Measurements from ENCODE around the gene M1AP. TPM values are rescaled to one million over a fixed set of nuclear protein-coding genes. Genes with fewer than 3 reads are reported as not detected.
"Not testable (repeated sequence)": the region's sequence is repeated elsewhere in the genome, so short reads cannot be mapped to it uniquely, and the experiment has no call there.

M1AP gene
- polyA plus RNA-seq, 3 donors = 0.61 to 1.1 (median 0.75) TPM

DNA sequence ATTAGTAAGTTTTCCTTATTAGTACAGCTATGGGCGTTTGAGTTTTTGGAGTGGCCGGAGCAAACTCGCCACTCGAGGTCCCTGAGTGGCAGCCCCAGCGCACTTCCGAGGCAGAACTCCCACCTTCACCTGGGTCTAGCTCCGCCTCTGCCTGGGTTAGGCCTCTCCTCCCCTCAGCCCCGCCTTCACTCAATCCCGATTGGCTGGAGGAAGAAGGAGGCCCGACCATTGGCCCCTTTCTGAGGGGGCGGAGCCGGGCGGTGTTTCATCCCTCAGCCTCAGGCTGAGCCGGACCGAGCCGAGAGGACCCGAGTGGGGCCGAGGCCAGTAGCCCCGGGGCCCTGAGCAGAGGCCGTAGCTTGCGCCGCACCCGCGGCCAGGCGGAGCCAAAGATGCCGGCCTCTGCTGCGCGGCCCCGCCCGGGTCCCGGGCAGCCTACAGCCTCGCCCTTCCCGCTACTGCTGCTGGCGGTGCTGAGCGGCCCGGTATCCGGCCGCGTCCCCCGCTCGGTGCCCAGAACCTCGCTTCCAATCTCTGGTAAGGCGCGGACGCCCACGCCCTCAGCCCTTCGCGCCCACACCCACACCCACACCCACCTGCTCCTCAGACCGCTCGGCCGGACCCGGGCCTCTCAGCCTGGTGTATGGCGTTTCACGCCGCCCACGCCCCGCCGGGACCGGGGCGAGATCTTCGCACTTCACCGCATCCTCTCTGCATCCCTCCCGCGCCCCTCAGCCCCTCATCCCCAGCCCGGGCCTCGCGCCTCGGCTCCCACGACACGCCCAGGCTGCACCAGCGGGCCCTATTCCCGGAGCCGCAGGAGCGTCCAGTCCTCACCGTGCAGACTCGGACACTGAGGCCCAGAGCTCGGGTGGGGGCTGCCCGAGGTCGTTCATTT lies 6.1 kb upstream of the M1AP start, which contains the start of gene SEMA4F:
Gene SEMA4F, plus strand, starts transcription at position 263 of the 898 bp plus-strand sequence. Its CDS starts 130 bp downstream, at position 393.
- peak; percentile 97 for DNase-seq

DNA sequence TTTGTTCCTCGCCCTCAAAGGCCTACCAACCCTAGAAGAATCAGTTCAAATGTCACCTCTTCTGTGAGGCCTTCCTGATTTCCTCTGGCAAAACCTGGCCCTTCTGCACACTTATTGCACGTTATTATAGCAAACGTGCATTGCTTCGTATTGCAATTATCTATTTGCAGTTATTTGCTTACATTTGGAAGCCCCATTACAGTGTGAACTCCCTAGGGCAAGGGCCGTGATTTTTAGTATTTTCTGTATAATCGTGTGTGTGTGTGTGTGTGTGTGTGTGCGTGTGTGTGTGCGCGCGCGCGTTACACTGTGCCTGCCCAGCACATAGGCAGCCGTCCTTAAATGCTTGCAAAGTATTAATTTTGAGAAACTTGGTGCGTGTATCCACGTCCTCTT lies 5.5 kb upstream of the M1AP start:
- DNase-seq = no peak

DNA sequence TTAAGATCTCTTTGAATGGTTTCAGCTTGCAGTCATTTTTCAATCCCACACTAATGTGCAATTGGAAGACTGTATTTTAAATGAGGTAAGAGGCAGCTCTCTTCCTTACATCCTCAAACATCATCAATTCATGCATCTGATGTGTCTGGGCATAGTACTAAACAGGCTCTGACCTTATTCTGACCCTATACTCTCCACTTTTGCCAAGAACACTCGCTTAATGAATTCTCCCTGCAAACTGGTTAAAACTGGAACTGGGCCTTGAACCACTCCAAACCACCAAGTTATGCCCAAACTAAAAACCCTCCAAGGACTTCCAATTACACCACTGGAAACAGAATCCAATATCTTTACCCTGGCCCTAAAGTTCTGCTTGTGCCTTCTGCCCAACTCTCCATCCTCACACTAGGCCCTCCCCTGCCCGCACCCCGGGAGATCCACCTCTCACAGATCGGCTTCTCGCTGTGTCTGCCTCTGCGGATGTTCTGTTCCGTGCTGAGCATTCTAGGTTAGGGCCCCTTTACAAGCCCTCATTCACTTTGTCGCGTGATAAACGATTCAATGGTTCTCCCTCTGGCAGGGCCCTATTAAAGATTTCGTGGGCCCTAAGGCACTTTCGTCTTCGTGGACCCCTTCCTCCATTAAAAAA lies 1.2 kb downstream of the M1AP start:
- DNase-seq = no peak

DNA sequence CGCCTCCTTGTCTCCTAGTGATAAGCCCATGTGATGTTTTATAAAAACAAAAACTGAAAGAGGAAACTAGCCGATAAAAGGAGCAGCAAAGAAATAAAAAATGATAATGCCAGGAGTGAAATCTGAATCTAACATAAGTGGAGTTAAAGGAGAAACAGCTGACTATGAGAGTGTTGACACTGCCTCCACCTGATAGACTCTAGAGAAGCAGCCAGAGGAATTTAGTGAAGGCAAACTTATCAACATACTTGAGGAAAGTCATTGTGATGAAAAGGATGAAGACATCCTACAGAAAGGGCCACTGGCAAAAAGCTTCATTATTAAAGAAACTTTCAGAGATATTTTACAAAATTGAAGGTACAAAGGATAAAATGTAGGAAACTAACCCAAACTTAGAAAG lies 1.9 kb downstream of the M1AP start:
- no peak for DNase-seq

DNA sequence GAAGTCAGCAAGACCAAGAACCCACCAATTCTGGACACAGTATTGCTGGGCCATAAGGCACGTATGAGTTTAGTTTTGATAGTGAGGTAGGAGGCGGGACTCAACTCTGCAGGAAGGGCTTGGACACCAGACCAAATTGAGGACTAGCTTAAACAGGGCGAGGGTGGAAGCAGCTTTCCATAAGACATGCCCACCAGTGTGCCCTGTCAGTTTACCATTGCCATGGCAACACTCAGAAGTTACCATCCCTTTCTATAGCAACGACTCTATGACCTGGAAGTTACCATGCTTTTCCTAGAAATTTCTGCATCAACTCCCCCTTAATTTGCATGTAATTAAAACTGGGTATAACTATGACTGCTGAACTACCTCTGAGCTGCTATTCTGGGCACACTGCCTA lies 2.8 kb downstream of the M1AP start:
- DNase-seq = no peak

DNA sequence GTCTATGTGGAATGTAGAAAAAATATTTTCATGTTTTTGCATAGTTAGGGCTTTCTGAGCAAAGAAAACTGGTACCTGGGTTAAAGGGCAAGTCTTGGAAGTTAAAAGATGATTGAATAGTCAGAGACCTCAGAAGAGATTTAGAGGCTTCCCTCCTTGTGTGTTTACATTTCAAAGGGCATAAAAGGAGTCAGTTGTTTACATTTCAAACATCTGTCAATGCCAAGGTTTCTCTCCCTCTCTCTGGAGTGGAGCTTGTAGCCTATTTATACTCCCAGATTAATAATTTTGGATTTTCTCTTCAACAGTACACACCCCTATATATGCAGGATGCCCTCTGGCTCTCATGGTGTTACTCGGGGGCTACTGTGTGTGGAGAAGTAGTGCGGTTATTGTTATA lies 8.6 kb downstream of the M1AP start:
- DNase-seq = no peak

DNA sequence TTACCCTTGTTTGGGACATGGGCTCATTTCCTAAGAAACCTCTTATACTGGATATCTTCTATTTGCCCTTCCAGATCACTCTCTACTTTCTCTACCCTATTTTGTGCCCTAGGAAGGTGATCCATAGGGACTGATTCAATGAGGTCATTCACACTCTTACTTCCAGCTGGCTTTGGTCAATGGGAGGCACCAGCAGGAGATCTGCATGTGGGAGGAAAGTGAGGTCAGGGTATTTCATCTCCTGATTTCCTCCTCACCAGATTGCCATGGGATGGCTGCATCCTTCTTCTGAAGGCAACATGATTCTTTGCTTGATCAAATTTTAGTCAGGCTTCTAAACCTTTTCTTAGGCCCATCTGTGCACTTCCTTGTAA lies 15.2 kb downstream of the M1AP start:
- no peak for DNase-seq

DNA sequence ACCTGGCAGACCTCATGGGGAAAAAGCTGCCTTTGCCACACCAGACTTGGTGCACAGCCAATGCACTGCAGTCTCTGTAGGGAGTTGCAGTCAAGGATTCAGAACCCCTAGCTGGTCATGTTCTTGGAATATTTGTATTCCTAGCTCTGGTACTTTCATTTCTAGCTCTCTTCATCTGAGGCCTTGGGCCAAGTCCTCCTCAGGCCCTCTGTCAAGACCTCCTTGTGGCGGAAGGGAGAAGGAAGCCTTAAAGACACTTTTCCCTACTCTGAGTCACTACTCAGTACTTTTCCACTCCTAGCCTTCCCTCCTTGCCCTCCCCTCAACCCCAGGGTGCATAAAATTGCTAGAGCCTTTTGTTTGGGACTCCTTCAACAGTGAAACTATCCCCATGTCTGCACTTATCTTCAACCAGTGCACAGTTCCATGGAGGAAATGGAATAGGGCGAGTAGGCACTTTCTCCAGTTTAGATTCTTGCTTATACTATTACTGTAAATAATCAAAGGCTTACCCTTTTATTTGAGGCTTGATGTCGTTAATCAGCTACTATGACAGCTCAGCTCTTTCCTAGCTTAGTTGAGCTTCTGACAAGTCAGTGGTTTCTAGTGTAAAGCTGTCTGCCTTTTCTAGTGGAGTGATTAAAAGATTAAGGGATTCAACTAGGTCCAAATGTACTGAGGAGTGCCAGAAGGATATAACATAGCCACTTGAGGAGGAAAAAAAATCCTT lies 15.8 kb downstream of the M1AP start:
- no peak for DNase-seq

DNA sequence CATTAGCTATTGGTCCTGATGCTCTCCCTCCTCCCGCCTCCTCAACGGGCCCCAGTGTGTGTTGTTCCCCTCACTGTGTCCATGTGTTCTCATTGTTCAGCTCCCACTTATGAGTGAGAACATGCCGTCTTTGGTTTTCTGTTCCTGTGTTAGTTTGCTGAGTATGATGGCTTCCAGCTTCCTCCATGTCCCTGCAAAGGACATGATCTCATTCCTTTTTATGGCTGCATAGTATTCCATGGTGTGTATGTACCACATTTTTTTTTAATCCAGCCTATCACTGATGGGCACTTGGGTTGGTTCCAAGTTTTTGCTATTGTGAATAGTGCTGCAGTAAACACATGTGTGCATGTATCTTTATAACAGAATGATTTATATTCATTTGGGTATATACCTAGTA lies 17.7 kb downstream of the M1AP start:
- not testable (repeated sequence) for DNase-seq

DNA sequence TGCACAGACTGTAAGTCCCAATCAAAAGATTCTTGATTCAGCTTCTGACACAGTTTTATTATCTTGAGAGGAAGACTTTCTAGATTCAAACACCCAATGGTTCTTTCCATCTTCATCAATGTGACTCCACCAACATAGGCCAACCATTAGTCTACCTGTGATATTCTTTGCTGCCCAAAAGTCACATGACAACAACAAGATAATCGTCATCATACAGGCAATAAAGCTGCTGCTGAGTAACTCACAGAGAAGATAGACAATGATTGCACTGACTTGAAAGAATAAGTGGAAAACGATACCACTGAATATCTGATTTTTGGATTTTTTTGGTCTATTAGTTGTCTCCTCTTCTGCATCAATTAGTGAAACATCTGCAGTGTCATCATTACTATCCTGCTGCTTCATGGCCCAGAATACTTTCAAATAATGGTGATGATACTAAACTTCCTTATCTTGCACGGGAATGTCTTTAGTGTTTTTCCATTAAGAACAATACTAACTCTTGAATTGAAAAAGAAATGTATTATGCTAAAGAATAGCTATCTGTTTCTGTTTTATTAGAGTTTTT lies 19.5 kb downstream of the M1AP start:
- DNase-seq = no peak

DNA sequence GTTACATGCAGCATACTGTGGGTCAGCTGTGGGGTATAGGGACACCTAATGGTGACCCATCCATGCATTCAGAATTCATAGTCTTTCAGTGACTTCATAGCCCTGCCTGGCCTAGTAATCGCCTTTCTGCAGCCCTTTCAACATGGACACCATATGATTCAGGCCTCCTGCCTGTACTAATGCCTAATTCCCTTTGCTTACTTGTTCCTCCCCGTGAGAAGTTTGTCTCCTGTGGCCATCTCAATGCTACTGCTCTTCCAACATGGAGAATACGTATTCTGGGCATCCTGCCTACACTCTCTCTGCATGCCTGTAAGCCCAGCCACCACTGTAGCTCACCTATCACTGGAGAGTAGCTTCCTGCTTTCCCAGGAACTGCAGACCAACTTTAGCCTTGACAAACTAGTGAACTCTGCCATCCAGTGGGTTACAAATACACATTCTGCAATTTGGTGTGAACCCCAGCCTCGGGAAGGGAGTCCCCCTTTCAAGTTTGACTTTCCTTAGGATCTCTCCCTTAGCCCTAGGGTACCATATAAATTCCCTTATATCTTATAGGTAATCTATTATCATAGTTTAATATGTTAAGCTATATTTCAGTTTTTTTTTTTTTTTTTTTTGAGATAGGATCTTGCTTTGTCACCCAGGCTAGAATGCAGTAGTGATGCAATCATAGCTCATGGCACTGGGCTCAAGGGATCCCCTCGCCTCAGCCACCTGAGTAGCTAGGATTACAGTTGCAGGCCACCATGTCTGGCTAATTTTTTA lies 22.3 kb downstream of the M1AP start:
- DNase-seq = no peak

DNA sequence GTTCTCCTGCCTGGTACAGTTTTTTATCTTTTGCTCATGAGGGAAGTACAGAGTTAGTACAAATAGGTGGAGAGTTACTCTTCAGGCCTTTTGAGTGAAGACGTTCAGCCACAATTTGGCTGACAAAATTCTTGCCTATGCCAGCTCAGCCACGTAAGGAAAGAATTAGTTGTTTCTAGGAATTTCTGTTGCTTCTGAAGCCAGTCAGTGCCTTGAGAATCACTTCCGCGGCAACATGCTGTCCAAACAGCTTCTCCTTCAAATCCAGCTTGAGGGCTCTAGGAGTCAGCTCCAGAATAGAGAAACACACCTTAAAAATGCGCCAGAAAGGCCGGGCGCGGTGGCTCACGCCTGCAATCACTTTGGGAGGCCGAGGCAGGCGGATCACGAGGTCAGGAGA lies 27.5 kb downstream of the M1AP start:
- DNase-seq = no peak

DNA sequence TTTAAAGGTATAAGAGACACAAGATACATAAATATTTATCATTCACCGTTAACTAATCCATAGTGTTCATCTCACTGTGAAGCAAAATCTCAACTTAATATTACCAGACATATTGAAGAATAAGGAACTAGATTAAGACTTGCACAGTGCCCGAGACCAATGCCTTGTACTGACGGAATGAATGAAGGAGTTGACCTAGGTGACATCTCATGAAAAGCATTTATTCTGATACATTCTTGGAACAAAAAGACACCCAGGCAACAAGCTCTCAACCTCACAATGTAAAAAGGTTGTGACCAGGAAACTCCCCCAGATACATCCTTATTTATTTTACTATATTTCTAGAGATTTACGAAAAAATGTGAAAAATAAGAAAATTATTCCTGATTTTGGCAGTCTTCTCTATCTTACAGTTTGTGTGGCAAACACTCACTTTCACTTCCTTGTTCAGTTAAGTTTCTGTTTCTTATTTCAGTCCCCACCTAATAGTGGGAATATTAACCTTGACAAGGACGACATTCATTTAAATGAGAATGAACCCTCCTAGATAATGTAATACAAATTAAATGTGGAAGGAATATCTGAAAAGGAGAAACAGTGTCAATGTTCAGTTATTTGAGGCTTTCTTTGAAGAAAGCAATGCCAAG lies 28.4 kb downstream of the M1AP start:
- no peak for DNase-seq

DNA sequence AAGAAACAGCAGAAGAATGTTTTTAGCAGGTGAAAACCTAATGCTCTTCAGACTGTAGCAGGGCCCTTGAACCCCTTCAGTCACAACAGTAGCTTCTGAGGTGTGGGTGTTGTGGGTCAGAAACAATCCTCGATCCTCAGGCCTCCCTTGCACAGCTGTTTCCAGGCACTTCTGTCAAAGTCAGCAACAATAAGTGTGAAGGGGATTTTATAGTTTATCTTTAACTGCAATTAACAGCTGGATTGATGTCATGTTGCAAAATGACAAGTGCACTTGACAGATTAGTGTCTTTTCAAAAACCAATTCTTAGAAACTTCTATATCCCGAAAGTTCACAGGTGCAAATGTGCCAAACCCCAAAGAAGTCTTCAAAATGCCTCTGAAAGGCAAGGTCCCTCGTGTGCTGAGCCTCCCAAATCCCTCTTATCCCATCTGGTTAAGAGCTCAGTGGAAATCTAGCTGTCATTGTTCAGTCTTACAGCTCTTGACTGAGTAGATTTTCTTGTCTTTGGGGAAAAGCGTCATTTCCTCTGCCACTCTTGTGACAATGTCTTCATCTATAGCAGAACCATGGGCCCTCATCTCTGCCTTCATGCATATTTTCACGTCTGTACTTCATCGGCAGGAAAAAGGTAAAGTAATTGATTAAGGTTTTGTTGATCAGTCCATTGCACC lies 29.6 kb downstream of the M1AP start:
- no peak for DNase-seq

DNA sequence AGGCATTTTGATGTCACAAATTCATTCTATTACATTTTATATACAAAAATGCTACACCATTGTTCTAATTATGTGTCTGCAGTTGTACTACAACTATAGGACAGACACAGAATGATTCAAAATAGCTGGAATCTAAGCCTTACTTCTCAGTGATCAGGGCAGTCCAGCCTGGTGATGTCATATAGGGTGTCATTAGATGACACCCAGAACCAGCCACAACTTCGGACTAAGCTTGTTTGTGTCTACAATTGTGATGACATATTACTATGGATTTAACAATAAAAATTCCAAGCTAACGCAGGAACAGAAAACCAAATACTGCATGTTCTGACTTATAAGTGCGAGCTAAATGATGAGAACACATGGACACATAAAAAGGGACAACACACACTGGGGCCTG lies 31.0 kb downstream of the M1AP start:
- no peak for DNase-seq

DNA sequence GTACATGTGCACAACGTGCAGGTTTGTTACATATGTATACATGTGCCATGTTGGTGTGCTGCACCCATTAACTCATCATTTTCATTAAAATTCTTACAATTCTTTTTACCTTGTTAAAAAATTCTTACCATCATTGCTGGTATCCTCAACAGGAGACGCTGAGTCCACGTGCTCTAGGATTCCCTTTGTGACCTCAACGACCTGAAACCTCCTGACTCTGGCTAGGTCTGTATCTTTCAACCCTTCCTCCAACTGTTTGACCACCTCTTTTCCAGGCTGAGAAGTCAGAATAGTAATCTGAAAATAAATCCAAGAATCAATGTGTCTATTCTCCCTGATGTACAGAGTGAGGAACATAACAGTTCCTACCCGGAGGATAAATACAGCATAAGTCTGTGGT lies 41.2 kb downstream of the M1AP start:
- DNase-seq = no peak

DNA sequence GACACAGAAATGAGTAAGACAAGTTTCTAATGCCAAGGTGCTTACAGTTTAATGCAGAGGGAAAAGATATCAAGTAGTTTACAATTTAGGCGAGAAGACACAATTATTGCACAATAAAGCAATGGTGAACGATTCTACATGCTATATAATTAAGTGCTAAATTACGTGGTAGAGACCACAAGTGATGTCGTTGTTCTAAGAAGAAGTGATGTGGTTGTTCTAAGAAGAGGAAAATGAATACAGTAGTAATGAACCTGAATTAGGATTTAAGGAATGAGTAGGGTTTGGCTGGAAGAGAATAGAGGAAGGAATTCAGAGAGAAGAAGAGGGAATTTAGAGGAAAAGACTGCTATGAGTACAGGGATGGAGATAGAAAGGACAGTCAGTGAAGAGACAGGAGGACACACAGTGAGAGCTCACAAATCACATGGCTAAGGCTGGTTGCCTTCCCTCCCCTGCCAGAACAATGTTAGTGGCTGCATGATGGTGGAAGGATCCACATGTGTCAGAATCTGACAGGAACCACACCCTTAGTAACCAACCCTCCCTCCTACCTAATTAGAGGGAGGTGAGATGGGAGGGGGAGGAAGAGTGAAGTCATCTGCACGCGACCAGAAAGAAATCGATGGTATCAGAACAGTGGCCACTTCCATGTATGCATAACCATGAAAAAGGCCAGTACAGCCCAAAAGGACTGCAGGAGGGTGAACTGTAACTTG lies 44.7 kb downstream of the M1AP start:
- DNase-seq = no peak

DNA sequence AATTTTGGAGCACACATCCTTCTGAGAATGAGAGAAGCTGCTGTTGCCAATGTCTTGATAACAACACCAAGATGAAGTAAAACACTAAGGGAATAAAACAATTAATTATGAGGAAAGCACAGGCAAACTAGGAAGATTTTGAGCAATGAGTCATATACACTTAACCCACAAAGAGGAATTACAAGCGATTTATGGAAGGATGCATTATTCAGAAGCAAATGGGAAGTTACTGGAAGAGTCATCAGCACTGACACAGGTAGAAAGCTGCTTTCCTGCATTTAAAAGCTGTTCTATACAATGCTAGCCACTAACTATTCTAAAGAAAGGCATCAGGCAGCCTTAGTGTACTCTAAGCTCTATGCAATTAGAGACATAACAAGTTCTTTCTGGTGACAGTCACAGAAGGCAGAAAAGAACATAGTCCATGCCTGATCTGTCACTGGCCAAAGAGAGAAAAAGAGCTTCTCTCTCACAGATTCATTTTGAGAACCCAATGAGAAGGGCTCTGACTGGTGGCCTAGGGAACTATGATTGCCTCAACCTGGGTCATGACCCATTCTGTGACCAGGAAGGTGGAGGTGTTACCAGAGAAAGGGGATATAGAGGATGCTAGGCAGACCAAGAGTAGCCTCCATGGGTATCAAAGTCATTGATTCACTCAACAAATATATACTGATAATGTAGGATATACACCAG lies 45.4 kb downstream of the M1AP start:
- DNase-seq = no peak

DNA sequence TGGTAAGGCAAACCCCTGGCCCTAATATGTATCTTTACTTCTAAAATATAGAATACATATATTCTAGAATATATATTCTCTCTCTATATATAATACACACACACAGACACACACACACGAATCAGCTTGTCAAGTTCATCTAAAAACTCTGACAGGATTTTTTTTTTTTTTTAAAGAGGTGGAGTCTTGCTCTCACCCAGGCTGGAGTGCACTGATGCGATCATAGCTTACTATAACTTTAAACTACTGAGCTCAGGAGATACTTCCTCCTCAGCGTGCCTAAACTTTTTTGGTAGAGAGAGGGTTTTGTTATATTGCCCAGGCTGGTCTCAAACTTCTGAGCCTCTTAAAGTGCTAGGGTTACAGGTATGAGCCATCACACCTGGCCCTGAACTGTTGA lies 48.5 kb downstream of the M1AP start:
- DNase-seq = no peak
